ENCODE data around the gene DYNLT1.
"Not testable (repeated sequence)": the region's sequence is repeated elsewhere in the genome, so short reads cannot be mapped to it uniquely, and the experiment has no call there.

DYNLT1 gene

GRCh38 chr6:158611039-158611438 lies 33.5 kb downstream of the DYNLT1 start:
- H3K4me1 ChIP-seq (ENCODE audit: control insufficient read depth, low read depth, low read length), result peaks cover 4% of the 10 kb centered on the region
- no peaks in the 10 kb centered on the region for H3K27me3 ChIP-seq (ENCODE audit: control insufficient read depth, insufficient read depth, low read length)
- H3K9me3 ChIP-seq (ENCODE audit: control insufficient read depth, low read depth, low read length), result no peaks in the 10 kb centered on the region
- no peak overlapping the region for H3K27ac ChIP-seq (ENCODE audit: low read length)
- peaks cover 43% of the 10 kb centered on the region for H3K36me3 ChIP-seq (ENCODE audit: control insufficient read depth, low read depth, low read length)
- no peak overlapping the region for H3K4me3 ChIP-seq (ENCODE audit: low read length)
- H3K9ac ChIP-seq (ENCODE audit: low read length), result no peak overlapping the region

GRCh38 chr6:158610319-158610968 lies 34.1 kb downstream of the DYNLT1 start:
- Histone ChIP-seq H3K36me3 (ENCODE audit: control insufficient read depth, low read depth, low read length) (peaks cover 46% of the 10 kb centered on the region), H3K27ac (ENCODE audit: low read length) (no peak overlapping the region), H3K4me3 (ENCODE audit: low read length) (no peak overlapping the region), H3K9me3 (ENCODE audit: control insufficient read depth, low read depth, low read length) (no peaks in the 10 kb centered on the region), H3K27me3 (ENCODE audit: control insufficient read depth, insufficient read depth, low read length) (no peaks in the 10 kb centered on the region), H3K9ac (ENCODE audit: low read length) (no peak overlapping the region), H3K4me1 (ENCODE audit: control insufficient read depth, low read depth, low read length) (peaks cover 4% of the 10 kb centered on the region)

- Histone ChIP-seq H3K4me1 (ENCODE audit: control insufficient read depth, low read depth, low read length) (peaks cover 4% of the 10 kb centered on the region), H3K9ac (ENCODE audit: low read length) (no peak overlapping the region), H3K27ac (ENCODE audit: low read length) (no peak overlapping the region), H3K9me3 (ENCODE audit: control insufficient read depth, low read depth, low read length) (no peaks in the 10 kb centered on the region), H3K27me3 (ENCODE audit: control insufficient read depth, insufficient read depth, low read length) (no peaks in the 10 kb centered on the region), H3K36me3 (ENCODE audit: control insufficient read depth, low read depth, low read length) (peaks cover 46% of the 10 kb centered on the region), H3K4me3 (ENCODE audit: low read length) (no peak overlapping the region)
These were observed 34.9 kb downstream of the DYNLT1 start for GRCh38 chr6:158609455-158610155.

DNA sequence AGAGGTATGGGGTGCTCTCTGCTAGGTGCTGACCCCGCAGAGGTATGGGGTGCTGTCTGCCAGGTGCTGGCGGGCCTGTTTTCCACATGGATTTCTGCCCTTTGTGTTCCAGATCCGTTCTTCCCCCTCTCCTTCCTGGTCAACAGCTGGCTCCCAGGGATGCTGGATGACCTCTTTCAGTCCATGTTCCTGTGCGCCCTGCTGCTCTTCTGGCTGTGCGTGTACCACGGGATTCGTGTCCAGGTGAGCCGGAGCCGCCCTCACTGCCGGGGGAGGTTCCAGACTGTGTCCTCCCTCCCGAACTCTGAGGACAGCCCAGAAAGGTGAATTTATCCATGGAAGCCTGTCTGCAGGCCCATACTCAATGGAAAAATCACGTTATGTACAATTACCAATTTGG lies 36.3 kb downstream of the DYNLT1 start:
- H3K27ac ChIP-seq (ENCODE audit: low read length), result no peak overlapping the region
- peaks cover 4% of the 10 kb centered on the region for H3K4me1 ChIP-seq (ENCODE audit: control insufficient read depth, low read depth, low read length)
- peaks cover 40% of the 10 kb centered on the region for H3K36me3 ChIP-seq (ENCODE audit: control insufficient read depth, low read depth, low read length)
- no peaks in the 10 kb centered on the region for H3K9me3 ChIP-seq (ENCODE audit: control insufficient read depth, low read depth, low read length)
- H3K9ac ChIP-seq (ENCODE audit: low read length), result no peak overlapping the region
- no peak overlapping the region for H3K4me3 ChIP-seq (ENCODE audit: low read length)
- H3K27me3 ChIP-seq (ENCODE audit: control insufficient read depth, insufficient read depth, low read length), result no peaks in the 10 kb centered on the region

GRCh38 chr6:158607411-158608170 lies 37.0 kb downstream of the DYNLT1 start:
- Histone ChIP-seq H3K36me3 (ENCODE audit: control insufficient read depth, low read depth, low read length) (peaks cover 39% of the 10 kb centered on the region), H3K4me1 (ENCODE audit: control insufficient read depth, low read depth, low read length) (peaks cover 4% of the 10 kb centered on the region), H3K9ac (ENCODE audit: low read length) (no peak overlapping the region), H3K9me3 (ENCODE audit: control insufficient read depth, low read depth, low read length) (no peaks in the 10 kb centered on the region), H3K4me3 (ENCODE audit: low read length) (no peak overlapping the region), H3K27ac (ENCODE audit: low read length) (no peak overlapping the region), H3K27me3 (ENCODE audit: control insufficient read depth, insufficient read depth, low read length) (no peaks in the 10 kb centered on the region)

DNA sequence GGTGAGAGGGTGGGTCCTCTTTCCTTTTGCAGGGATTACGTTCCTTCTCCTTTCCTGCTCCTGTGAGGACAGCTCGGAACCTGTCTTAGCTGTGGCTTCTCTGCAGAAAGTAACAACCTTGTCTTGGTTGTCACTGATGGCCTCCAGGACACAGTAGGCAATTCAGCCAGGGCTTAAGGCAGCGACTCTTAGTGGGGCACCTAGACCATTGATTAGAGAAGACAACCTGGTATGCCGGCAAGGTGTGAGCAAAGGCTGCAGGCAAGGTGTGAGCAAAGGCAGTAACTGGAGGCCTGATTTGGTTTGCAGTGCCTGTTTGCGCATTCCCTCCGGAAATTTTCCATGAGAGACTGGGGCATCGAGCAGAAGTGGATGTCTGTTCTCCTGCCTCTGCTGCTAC lies 37.6 kb downstream of the DYNLT1 start:
- Histone ChIP-seq H3K27ac (ENCODE audit: low read length) (no peak overlapping the region), H3K9me3 (ENCODE audit: control insufficient read depth, low read depth, low read length) (no peaks in the 10 kb centered on the region), H3K9ac (ENCODE audit: low read length) (no peak overlapping the region), H3K36me3 (ENCODE audit: control insufficient read depth, low read depth, low read length) (peaks cover 39% of the 10 kb centered on the region), H3K4me1 (ENCODE audit: control insufficient read depth, low read depth, low read length) (peaks cover 4% of the 10 kb centered on the region), H3K4me3 (ENCODE audit: low read length) (no peak overlapping the region), H3K27me3 (ENCODE audit: control insufficient read depth, insufficient read depth, low read length) (no peaks in the 10 kb centered on the region)

DNA sequence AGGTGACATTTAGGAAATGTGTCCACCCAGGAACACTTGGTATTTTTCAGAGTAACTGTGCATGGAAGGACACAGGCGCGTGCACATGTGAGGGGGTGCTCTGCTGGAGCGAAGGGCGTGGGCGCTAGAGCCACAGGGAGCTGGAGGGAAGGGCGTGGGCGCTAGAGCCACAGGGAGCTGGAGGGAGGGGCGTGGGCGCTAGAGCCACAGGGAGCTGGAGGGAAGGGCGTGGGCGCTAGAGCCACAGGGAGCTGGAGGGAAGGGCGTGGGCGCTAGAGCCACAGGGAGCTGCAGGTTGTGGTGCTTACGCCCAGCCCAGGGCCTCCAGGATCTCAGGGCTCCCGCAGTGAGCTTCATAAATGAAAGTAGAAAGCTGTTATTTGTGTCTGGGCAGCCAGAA lies 38.5 kb downstream of the DYNLT1 start:
- H3K9ac ChIP-seq (ENCODE audit: low read length); H3K4me3 ChIP-seq (ENCODE audit: low read length); H3K9me3 ChIP-seq (ENCODE audit: control insufficient read depth, low read depth, low read length); H3K27me3 ChIP-seq (ENCODE audit: control insufficient read depth, insufficient read depth, low read length); H3K4me1 ChIP-seq (ENCODE audit: control insufficient read depth, low read depth, low read length); H3K27ac ChIP-seq (ENCODE audit: low read length): not testable (repeated sequence)
- H3K36me3 ChIP-seq (ENCODE audit: control insufficient read depth, low read depth, low read length), result peaks cover 39% of the 10 kb centered on the region

DNA sequence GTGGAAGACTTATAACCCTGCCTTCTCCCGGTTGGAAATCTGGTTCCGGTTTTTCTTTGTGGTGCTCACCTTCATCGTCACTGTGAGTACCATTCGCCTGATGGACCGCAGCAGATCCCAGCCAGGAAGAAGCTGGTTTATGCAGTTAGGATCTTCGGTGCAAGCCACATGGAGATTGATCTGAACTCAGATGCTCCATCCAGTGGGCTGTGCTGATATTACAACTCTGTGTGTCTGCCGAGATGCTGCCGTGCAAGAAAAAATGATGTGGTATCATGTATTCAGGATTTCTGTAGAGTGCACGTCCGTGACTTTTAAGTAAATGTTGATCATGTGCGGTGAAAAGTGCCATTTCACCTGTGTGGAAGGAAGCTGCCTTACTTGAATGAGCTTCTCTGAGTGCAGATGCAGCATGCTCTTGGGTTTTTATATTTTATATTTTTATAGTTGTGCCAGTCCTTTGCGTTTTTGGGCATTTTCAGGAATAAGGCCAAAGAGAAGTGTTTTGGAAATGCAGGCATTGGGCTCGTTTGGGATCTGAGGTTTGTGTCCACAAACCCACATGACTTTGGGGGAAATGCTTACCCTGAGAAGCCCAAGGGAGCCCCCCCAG lies 39.2 kb downstream of the DYNLT1 start:
- no peak overlapping the region for H3K27ac ChIP-seq (ENCODE audit: low read length)
- H3K36me3 ChIP-seq (ENCODE audit: control insufficient read depth, low read depth, low read length), result peaks cover 36% of the 10 kb centered on the region
- H3K27me3 ChIP-seq (ENCODE audit: control insufficient read depth, insufficient read depth, low read length), result no peaks in the 10 kb centered on the region
- H3K4me1 ChIP-seq (ENCODE audit: control insufficient read depth, low read depth, low read length), result no peaks in the 10 kb centered on the region
- H3K4me3 ChIP-seq (ENCODE audit: low read length), result no peak overlapping the region
- no peak overlapping the region for H3K9ac ChIP-seq (ENCODE audit: low read length)
- H3K9me3 ChIP-seq (ENCODE audit: control insufficient read depth, low read depth, low read length), result no peaks in the 10 kb centered on the region

DNA sequence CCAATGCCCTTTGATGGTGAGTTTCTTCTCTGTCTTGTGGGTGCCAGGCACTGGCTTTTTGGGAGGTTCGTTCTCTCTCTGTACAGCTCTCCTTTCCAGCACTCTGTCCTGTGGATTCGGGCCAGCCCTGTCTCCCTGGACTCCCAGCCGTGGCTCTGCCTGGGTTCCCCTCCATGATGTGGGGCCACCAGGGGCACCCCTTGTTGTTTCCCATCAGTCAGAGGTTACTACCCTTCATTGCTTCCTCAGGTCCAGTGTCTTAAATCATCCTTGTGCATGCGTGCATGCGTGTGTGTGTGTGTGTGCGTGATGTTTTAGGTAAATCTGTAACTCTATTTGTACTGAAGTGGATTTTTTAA lies 40.5 kb downstream of the DYNLT1 start:
- Histone ChIP-seq H3K27me3 (ENCODE audit: control insufficient read depth, insufficient read depth, low read length) (no peaks in the 10 kb centered on the region), H3K9ac (ENCODE audit: low read length) (no peak overlapping the region), H3K4me3 (ENCODE audit: low read length) (no peak overlapping the region), H3K4me1 (ENCODE audit: control insufficient read depth, low read depth, low read length) (no peaks in the 10 kb centered on the region), H3K9me3 (ENCODE audit: control insufficient read depth, low read depth, low read length) (no peaks in the 10 kb centered on the region), H3K36me3 (ENCODE audit: control insufficient read depth, low read depth, low read length) (peaks cover 23% of the 10 kb centered on the region), H3K27ac (ENCODE audit: low read length) (no peak overlapping the region)

DNA sequence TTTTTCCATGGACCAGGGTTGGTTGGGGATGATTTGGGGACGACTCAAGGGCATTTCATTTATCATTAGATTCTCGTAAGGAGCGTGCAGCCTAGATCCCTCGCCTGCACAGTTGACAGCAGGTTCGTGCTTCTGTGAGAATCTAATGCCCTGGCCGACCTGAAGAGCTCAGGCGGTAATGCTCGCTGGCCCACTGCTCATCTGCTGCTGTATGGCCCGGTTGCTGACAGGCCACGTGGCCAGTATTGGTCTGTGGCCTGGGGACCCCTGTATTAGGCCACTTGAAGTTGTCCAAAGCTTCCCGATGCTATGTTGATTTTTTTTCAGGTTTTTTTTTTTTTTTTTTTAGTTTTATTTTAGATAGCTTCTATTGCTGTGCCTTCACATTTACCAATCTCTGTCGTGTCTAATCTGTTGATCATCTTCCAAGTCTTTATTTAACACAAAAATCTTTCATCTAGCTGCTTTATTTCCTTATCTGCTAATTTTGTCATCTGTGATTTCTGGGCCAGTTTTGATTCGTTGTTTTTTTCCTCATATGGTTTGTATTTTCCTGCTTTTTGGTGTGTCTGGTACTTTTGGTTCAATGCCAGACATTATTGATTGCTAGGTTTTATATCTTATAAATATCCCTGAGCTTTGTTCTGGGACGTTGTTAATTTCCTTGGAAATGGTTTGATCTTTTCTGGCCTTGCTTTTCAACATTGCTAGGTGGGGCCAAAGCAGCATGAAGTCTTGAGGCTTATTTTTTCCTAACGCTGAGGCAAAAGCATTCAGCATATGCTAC lies 41.1 kb downstream of the DYNLT1 start:
- Histone ChIP-seq H3K9me3 (ENCODE audit: control insufficient read depth, low read depth, low read length) (no peaks in the 10 kb centered on the region), H3K4me1 (ENCODE audit: control insufficient read depth, low read depth, low read length) (no peaks in the 10 kb centered on the region), H3K4me3 (ENCODE audit: low read length) (no peak overlapping the region), H3K36me3 (ENCODE audit: control insufficient read depth, low read depth, low read length) (peaks cover 17% of the 10 kb centered on the region), H3K27me3 (ENCODE audit: control insufficient read depth, insufficient read depth, low read length) (no peaks in the 10 kb centered on the region), H3K27ac (ENCODE audit: low read length) (no peak overlapping the region), H3K9ac (ENCODE audit: low read length) (no peak overlapping the region)

DNA sequence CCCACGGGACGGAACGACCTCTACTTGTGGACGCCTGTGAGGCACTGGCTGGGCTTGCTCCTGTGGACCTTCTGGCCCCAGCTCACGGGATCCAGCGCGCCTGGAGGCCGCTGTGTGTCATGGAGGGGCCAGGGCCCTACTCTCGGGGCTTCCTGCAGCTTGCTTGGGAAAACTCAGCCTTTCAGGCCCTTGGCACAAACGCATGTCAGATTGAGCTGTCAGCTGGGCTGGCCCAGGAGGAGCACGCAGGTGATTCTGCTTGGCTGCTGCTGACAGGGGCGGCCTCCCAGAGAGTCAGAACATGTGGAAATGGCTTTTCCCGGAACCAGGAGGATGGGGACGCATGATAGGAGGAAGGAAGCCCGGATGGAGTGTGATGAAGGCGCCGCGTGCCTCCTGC lies 44.9 kb downstream of the DYNLT1 start:
- H3K27me3 ChIP-seq (ENCODE audit: control insufficient read depth, insufficient read depth, low read length), result no peaks in the 10 kb centered on the region
- no peaks in the 10 kb centered on the region for H3K4me1 ChIP-seq (ENCODE audit: control insufficient read depth, low read depth, low read length)
- no peak overlapping the region for H3K9ac ChIP-seq (ENCODE audit: low read length)
- H3K9me3 ChIP-seq (ENCODE audit: control insufficient read depth, low read depth, low read length), result no peaks in the 10 kb centered on the region
- no peak overlapping the region for H3K4me3 ChIP-seq (ENCODE audit: low read length)
- peaks cover 3% of the 10 kb centered on the region for H3K36me3 ChIP-seq (ENCODE audit: control insufficient read depth, low read depth, low read length)
- H3K27ac ChIP-seq (ENCODE audit: low read length), result no peak overlapping the region

Measured in iPS-18a (cell line).